Stomach (tissue), 9 donors: ENCODE data around the gene CCNK. TPM values are rescaled to one million over a fixed set of nuclear protein-coding genes. Genes with fewer than 3 reads are reported as not detected.
A peak's percentile ranks its signal among the peaks of the same experiment; 100 is the strongest.

ENCODE experiments used
- DNase-seq, 2 donors: peaks; one replicate each; pipeline versions ENCODE4 v3.0.0 to v3.0.0-alpha.2; 2013 to 2019
- H3K27ac ChIP-seq, 5 donors: fragments of 200-600 bp in 4 of 5; sonication (generic) in 4 of 5; one replicate each; pipeline ENCODE4 v1.5.1; 2013 to 2019; ENCODE audit warnings: mild to moderate bottlenecking in 1 of 5, moderate library complexity in 1 of 5
- H3K27me3 ChIP-seq, 3 donors: fragments of 200-600 bp; sonication (generic); one replicate each; pipeline ENCODE4 v1.5.1; 2017 to 2019; ENCODE audit warnings: mixed run types in 1 of 3
- H3K36me3 ChIP-seq, 4 donors: fragments of 200-600 bp; sonication (generic); 1 replicate in 3 of 4; 2 replicates in 1 of 4; pipeline ENCODE4 v1.5.1; 2016 to 2019
- H3K4me1 ChIP-seq, 4 donors: fragments of 200-600 bp; sonication (generic); one replicate each; pipeline ENCODE4 v1.5.1; 2016 to 2019
- H3K4me3 ChIP-seq, 4 donors: fragments of 200-600 bp; sonication (generic) in 3 of 4; one replicate each; pipeline ENCODE4 v1.5.1; 2016 to 2019; ENCODE audit warnings: mild to moderate bottlenecking in 1 of 4
- H3K9me3 ChIP-seq, 4 donors: fragments of 200-600 bp; sonication (generic); one replicate each; pipeline ENCODE4 v1.5.1; 2016 to 2019
- CTCF ChIP-seq, 7 experiments: fragments of 450-650 bp in 4 of 7; fragments of 200-600 bp in 3 of 7; sonication (generic) in 3 of 7; IDR thresholded peaks; one replicate each; pipeline ENCODE4 v1.5.1; 2016 to 2019; ENCODE audit warnings: antibody characterized with exemption in 7 of 7, control low read depth in 2 of 7, mild to moderate bottlenecking in 1 of 7
- EP300 ChIP-seq: sonication (generic); formaldehyde crosslinking; IDR thresholded peaks from one replicate; pipeline ENCODE4 v1.6.1; 2017; ENCODE audit warnings: antibody characterized with exemption
- POLR2A ChIP-seq, 4 donors: fragments of 450-650 bp; IDR thresholded peaks; one replicate each; pipeline ENCODE4 v1.6.1; 2016; ENCODE audit warnings: antibody characterized with exemption in 4 of 4, control low read depth in 2 of 4, mild to moderate bottlenecking in 1 of 4, moderate library complexity in 1 of 4
- POLR2AphosphoS5 ChIP-seq, 3 donors: sonication (generic); formaldehyde crosslinking; IDR thresholded peaks; one replicate each; pipeline ENCODE4 v1.6.1; 2016; ENCODE audit warnings: antibody characterized with exemption in 3 of 3
- WGBS, 5 donors: extraction: QIAGEN DNeasy Blood & Tissue Kit in 3 of 5; methylation state at CpG; one replicate each; pipeline versions ENCODE4 v1.1.5 to v1.1.7; 2013 to 2018; 5-methylcytosine and 5-hydroxymethylcytosine counted together
- intact Hi-C: fragments of 100-400 bp; cut with DNase I; formaldehyde crosslinking; loops from one replicate; pipeline ENCODE4 v1.15.1; 2023; ENCODE audit warnings: low total_unique reads
- polyA plus RNA-seq, 3 donors: library from polyadenylated mRNA; stranded (reverse); fragments of 200-250 nt; gene quantifications; one replicate each; pipeline ENCODE4 v1.2.3, GENCODE V29; 2013
- total RNA-seq, 5 donors: library from RNA; depleted of rRNA; stranded (reverse); fragments of >200 nt; gene quantifications; one replicate each; pipeline versions ENCODE4 v1.1.0 to v1.2.3, GENCODE V29; 2014 to 2016
- donor health status: healthy with polysubstance abuse.
- donor health status: Bipolar disorder and iron deficiency.
- donor health status: healthy.

Gene CCNK
- total and polyA plus RNA-seq, 8 donors = 2.3 to 48.3 (median 11.4) TPM

GRCh38 chr14:99548255-99548654 lies 67.0 kb downstream of the CCNK start:
- intact Hi-C loops = no loop called here
- H3K27ac ChIP-seq = peak overlapping the region in 1 of 5 donors; percentile 4
- H3K4me1 ChIP-seq = peaks cover 22 to 84% (median 46%) of the 10 kb centered on the region in 4 donors
- no peaks in the 10 kb centered on the region for H3K36me3 ChIP-seq
- no peak for DNase-seq
- no peaks in the 10 kb centered on the region for H3K9me3 ChIP-seq
- WGBS, 5 donors = 80 to 88% (median 87%) methylated on average over 18 of the region's 18 CpGs
- no peak overlapping the region for H3K4me3 ChIP-seq
- no peaks in the 10 kb centered on the region for H3K27me3 ChIP-seq
- TF ChIP-seq EP300 = no peak
- no peak for TF ChIP-seq POLR2A (IDR thresholded peaks at IDR 0.05)
- no peak for TF ChIP-seq CTCF (IDR thresholded peaks at IDR 0.05)
- TF ChIP-seq POLR2AphosphoS5 (IDR thresholded peaks at IDR 0.05) = no peak

GRCh38 chr14:99548871-99549515 lies 67.8 kb downstream of the CCNK start:
- Histone ChIP-seq H3K4me1 (peaks cover 29 to 84% (median 53%) of the 10 kb centered on the region in 4 donors), H3K36me3 (no peaks in the 10 kb centered on the region), H3K27ac (peak overlapping the region in 1 of 5 donors; percentile 23), H3K27me3 (no peaks in the 10 kb centered on the region), H3K4me3 (no peak overlapping the region), H3K9me3 (no peaks in the 10 kb centered on the region)
- 64 to 80% (median 77%) methylated on average over 10 of the region's 10 CpGs for WGBS, 5 donors
- intact Hi-C loops = no loop called here
- no peak for DNase-seq
- no peak for TF ChIP-seq POLR2AphosphoS5 (IDR thresholded peaks at IDR 0.05)
- no peak for TF ChIP-seq POLR2A (IDR thresholded peaks at IDR 0.05)
- no peak for TF ChIP-seq EP300
- TF ChIP-seq CTCF (IDR thresholded peaks at IDR 0.05) = no peak

- Histone ChIP-seq H3K4me3 (no peak overlapping the region), H3K9me3 (no peaks in the 10 kb centered on the region), H3K27ac (peak overlapping the region in 1 of 5 donors; percentile 23), H3K4me1 (peaks cover 36 to 90% (median 60%) of the 10 kb centered on the region in 4 donors), H3K36me3 (no peaks in the 10 kb centered on the region), H3K27me3 (no peaks in the 10 kb centered on the region)
- WGBS, 5 donors = 72 to 80% (median 73%) methylated on average over 10 of the region's 10 CpGs
- TF ChIP-seq POLR2A (IDR thresholded peaks at IDR 0.05) (no peak), EP300 (no peak), POLR2AphosphoS5 (IDR thresholded peaks at IDR 0.05) (no peak), CTCF (IDR thresholded peaks at IDR 0.05) (no peak)
- intact Hi-C loops = no loop called here
- DNase-seq = no peak
Observed at GRCh38 chr14:99549684-99550083, 68.5 kb downstream of the CCNK start.

GRCh38 chr14:99550387-99550992 lies 69.3 kb downstream of the CCNK start:
- no peaks in the 10 kb centered on the region for H3K27me3 ChIP-seq
- intact Hi-C loops = no loop called here
- no peak for DNase-seq
- H3K9me3 ChIP-seq = no peaks in the 10 kb centered on the region
- H3K27ac ChIP-seq = peak overlapping the region in 1 of 5 donors; percentile 23
- H3K4me1 ChIP-seq = peaks cover 43 to 90% (median 63%) of the 10 kb centered on the region in 4 donors
- TF ChIP-seq POLR2AphosphoS5 (IDR thresholded peaks at IDR 0.05) (no peak), CTCF (IDR thresholded peaks at IDR 0.05) (no peak), POLR2A (IDR thresholded peaks at IDR 0.05) (no peak), EP300 (no peak)
- no peak overlapping the region for H3K4me3 ChIP-seq
- WGBS, 5 donors = 83 to 89% (median 87%) methylated on average over 10 to 11 of the region's 11 CpGs
- H3K36me3 ChIP-seq = no peaks in the 10 kb centered on the region
